H1 (cell line): Measurements from ENCODE around the gene SMYD3. TPM values are rescaled to one million over a fixed set of nuclear protein-coding genes. Genes with fewer than 3 reads are reported as not detected.

Source experiments
- BCL11A ChIP-seq, 2 experiments: IDR thresholded peaks; one replicate each; pipeline ENCODE4 v1.6.1; 2011; ENCODE audit warnings: low read depth in 2 of 2, low read length in 2 of 2, mild to moderate bottlenecking in 2 of 2
- BRCA1 ChIP-seq: IDR thresholded peaks from 2 replicates; pipeline ENCODE4 v1.6.1; 2012; ENCODE audit warnings: low read depth, low read length, improper control_type of control experiment
- CBX5 ChIP-seq: fragments of 300-800, 300-1000 bp; sonication (generic); IDR thresholded peaks from 2 replicates; pipeline ENCODE4 v1.7.1; 2016; ENCODE audit warnings: antibody characterized with exemption, low read length, low read depth
- CHD7 ChIP-seq: fragments of 300-600 bp; sonication (generic); IDR thresholded peaks from 2 replicates; pipeline ENCODE4 v1.7.1; 2012; ENCODE audit warnings: low read length, moderate library complexity, mild to moderate bottlenecking, inconsistent platforms; ENCODE audit not compliant: insufficient replicate concordance
- CTCF ChIP-seq, 3 experiments: IDR thresholded peaks; 1 replicate in 2 of 3; 2 replicates in 1 of 3; pipeline versions ENCODE4 v1.5.1 to v1.6.1; 2011; ENCODE audit warnings: low read length in 3 of 3, mild to moderate bottlenecking in 3 of 3, inconsistent platforms in 2 of 3, low read depth in 1 of 3, moderate library complexity in 1 of 3; ENCODE audit not compliant: insufficient read depth in 1 of 3; ENCODE audit errors: control extremely low read depth in 1 of 3
- FOSL1 ChIP-seq: IDR thresholded peaks from 2 replicates; pipeline ENCODE4 v1.6.1; 2011; ENCODE audit warnings: mild to moderate bottlenecking, low read depth, low read length, moderate library complexity; ENCODE audit not compliant: insufficient read depth
- MAFK ChIP-seq: IDR thresholded peaks from 2 replicates; pipeline ENCODE4 v1.6.1; 2012; ENCODE audit warnings: low read depth, mild to moderate bottlenecking, improper control_type of control experiment, low read length
- SAP30 ChIP-seq: fragments of 300-600 bp; sonication (generic); IDR thresholded peaks from 2 replicates; pipeline ENCODE4 v1.7.1; 2012; ENCODE audit warnings: low read length, moderate library complexity, mild to moderate bottlenecking, inconsistent platforms; ENCODE audit not compliant: insufficient read depth, insufficient replicate concordance
- TCF12 ChIP-seq: IDR thresholded peaks from 2 replicates; pipeline ENCODE4 v1.6.1; 2011; ENCODE audit warnings: low read depth, mild to moderate bottlenecking, low read length
- polyA plus RNA-seq, 7 experiments: library from polyadenylated mRNA; depleted of rRNA in 3 of 7; stranded (reverse) in 5 of 7; unstranded in 2 of 7; fragments of >200 nt in 5 of 7; fragments of 200-250 nt in 2 of 7; gene quantifications; 1 replicate in 5 of 7; 2 replicates in 1 of 7; 4 replicates in 1 of 7; pipeline versions ENCODE4 v1.2.1 to v1.2.3, GENCODE V29; 2011 to 2013; ENCODE audit warnings: missing spikeins in 2 of 7, mixed read lengths in 2 of 7
- total RNA-seq: library from RNA; stranded (reverse); fragmentation: NEBNext Ultra II Directional; extraction: Animal tissue kit (Norgen Biotek cat#: 25700); gene quantifications from 2 replicates; pipeline ENCODE4 v1.2.1, GENCODE V29; 2021

Gene SMYD3
- total and polyA plus RNA-seq, 2 of the 8 experiments (the other 6 are each of a cell fraction or from before 2014, with no cell fraction given), result 17.3 to 25.4 TPM

- TF ChIP-seq CHD7 (no peak), SAP30 (no peak), FOSL1 (no peak), BRCA1 (no peak), MAFK (no peak), TCF12 (no peak), BCL11A (IDR thresholded peaks at IDR 0.05; ENCODE audit: low read depth in 2 of 2, low read length in 2 of 2) (no peak), CBX5 (no peak), CTCF (IDR thresholded peaks at IDR 0.05; ENCODE audit: control extremely low read depth in 1 of 3, insufficient read depth in 1 of 3, low read depth in 1 of 3, low read length in 3 of 3) (no peak)
Measured at GRCh38 chr1:246004301-246004700, 502.8 kb downstream of the SMYD3 start (continued).
